H1 (cell line): ENCODE data around the gene CSF2. TPM values are rescaled to one million over a fixed set of nuclear protein-coding genes. Genes with fewer than 3 reads are reported as not detected.

ENCODE experiments used
- CTCF ChIA-PET: fragments of 300-600 bp; sonication (Branson Sonifier 250); formaldehyde crosslinking; loops from one replicate; lab custom pipeline; 2021; ENCODE audit not compliant: partially characterized antibody; lab: Charles Lee
- POLR2A ChIA-PET: fragments of 300-600 bp; sonication (Branson Sonifier 250); formaldehyde crosslinking; loops from one replicate; lab custom pipeline; 2021; ENCODE audit warnings: inconsistent platforms; ENCODE audit not compliant: partially characterized antibody; lab: Charles Lee
- DNase-seq, 2 experiments: peaks; one replicate each; pipeline versions ENCODE4 v3.0.0 to v3.0.0-alpha.2; 2010 to 2022; ENCODE audit warnings: low spot score in 2 of 2, low read depth in 1 of 2, mixed read lengths in 1 of 2
- FAIRE-seq: peaks from 2 replicates; lab custom pipeline; 2011; peaks lifted over from hg19 to GRCh38; lab: Jason Lieb, UNC
- H2AFZ ChIP-seq: 2 replicates; pipeline ENCODE4 v1.8.1; 2012; ENCODE audit warnings: low read length, inconsistent platforms
- H2AK5ac ChIP-seq: 2 replicates; pipeline ENCODE4 v1.6.1; 2013; ENCODE audit warnings: low read depth, low read length
- H2BK120ac ChIP-seq: replicated peaks from 2 replicates; pipeline ENCODE3; 2013; ENCODE audit warnings: low read depth, low read length, inconsistent platforms
- H2BK12ac ChIP-seq: 2 replicates; pipeline ENCODE4 v1.6.1; 2013; ENCODE audit warnings: low read depth, low read length
- H2BK15ac ChIP-seq: 2 replicates; pipeline ENCODE4 v1.6.1; 2013; ENCODE audit warnings: low read length
- H2BK20ac ChIP-seq: 2 replicates; pipeline ENCODE4 v1.6.1; 2013; ENCODE audit warnings: low read length
- H2BK5ac ChIP-seq: 2 replicates; pipeline ENCODE4 v1.6.1; 2013; ENCODE audit warnings: low read depth, low read length
- H3K14ac ChIP-seq: 2 replicates; pipeline ENCODE4 v1.6.1; 2013; ENCODE audit warnings: inconsistent platforms; ENCODE audit not compliant: insufficient read length
- H3K18ac ChIP-seq: 2 replicates; pipeline ENCODE4 v1.6.1; 2013; ENCODE audit warnings: low read length; ENCODE audit errors: extremely low read depth
- H3K23ac ChIP-seq: 2 replicates; pipeline ENCODE4 v1.6.1; 2013; ENCODE audit warnings: inconsistent platforms; ENCODE audit not compliant: insufficient read length
- H3K23me2 ChIP-seq: 2 replicates; pipeline ENCODE4 v1.6.1; 2013; ENCODE audit warnings: low read depth, low read length
- H3K27ac ChIP-seq: 2 replicates; pipeline ENCODE4 v1.6.1; 2011; ENCODE audit warnings: low read depth, low read length, inconsistent platforms
- H3K27me3 ChIP-seq, 4 experiments: replicated peaks in 1 of 4; 1 replicate in 1 of 4; 2 replicates in 3 of 4; pipeline versions ENCODE4 v1.6.1 to v1.8.1; 2011 to 2013; ENCODE audit warnings: low read length in 3 of 4, mild to moderate bottlenecking in 3 of 4, inconsistent platforms in 2 of 4, mixed read lengths in 2 of 4, moderate library complexity in 1 of 4; ENCODE audit not compliant: control insufficient read depth in 3 of 4, insufficient read depth in 3 of 4; ENCODE audit errors: extremely low read depth in 1 of 4
- H3K36me3 ChIP-seq, 4 experiments: 2 replicates each; pipeline versions ENCODE4 v1.6.1 to v1.8.1; 2011 to 2013; ENCODE audit warnings: mild to moderate bottlenecking in 4 of 4, low read length in 3 of 4, moderate library complexity in 2 of 4, control low read depth in 1 of 4, inconsistent platforms in 1 of 4; ENCODE audit not compliant: insufficient read depth in 4 of 4, control insufficient read depth in 2 of 4
- H3K4ac ChIP-seq: replicated peaks from 2 replicates; pipeline ENCODE3; 2013; ENCODE audit warnings: low read length, low read depth, mixed read lengths, inconsistent platforms; ENCODE audit not compliant: insufficient read length
- H3K4me1 ChIP-seq, 4 experiments: replicated peaks in 1 of 4; 1 replicate in 1 of 4; 2 replicates in 3 of 4; pipeline versions ENCODE4 v1.6.1 to v1.8.1; 2011 to 2013; ENCODE audit warnings: low read length in 3 of 4, inconsistent platforms in 2 of 4, mixed read lengths in 1 of 4; ENCODE audit not compliant: insufficient read depth in 4 of 4, control insufficient read depth in 3 of 4
- H3K4me2 ChIP-seq, 2 experiments: 2 replicates each; pipeline versions ENCODE4 v1.6.1 to v1.8.1; 2011 to 2013; ENCODE audit warnings: low read depth in 2 of 2, low read length in 2 of 2, control low read depth in 1 of 2, inconsistent platforms in 1 of 2, mild to moderate bottlenecking in 1 of 2; ENCODE audit not compliant: insufficient read depth in 1 of 2
- H3K4me3 ChIP-seq, 4 experiments: fragments of 200-600, 300-600 bp in 1 of 4; sonication (generic), shearing (Covaris generic), sonication (Bioruptor Twin) in 1 of 4; 2 replicates each; pipeline versions ENCODE4 v1.5.1 to v1.8.1; 2011 to 2016; ENCODE audit warnings: low read length in 4 of 4, low read depth in 3 of 4, control low read depth in 2 of 4, inconsistent platforms in 2 of 4, mild to moderate bottlenecking in 2 of 4, mixed read lengths in 1 of 4, moderate library complexity in 1 of 4; ENCODE audit not compliant: insufficient read depth in 2 of 4; ENCODE audit errors: extremely low read depth in 1 of 4
- H3K56ac ChIP-seq: replicated peaks from 2 replicates; pipeline ENCODE3; 2013; ENCODE audit warnings: low read depth, mild to moderate bottlenecking, mixed read lengths, low read length, inconsistent platforms; ENCODE audit not compliant: insufficient read length
- H3K79me1 ChIP-seq: 2 replicates; pipeline ENCODE4 v1.6.1; 2013; ENCODE audit warnings: low read depth, low read length, control low read depth
- H3K79me2 ChIP-seq, 2 experiments: 2 replicates each; pipeline versions ENCODE4 v1.6.1 to v1.8.1; 2012 to 2013; ENCODE audit warnings: low read length in 2 of 2, mild to moderate bottlenecking in 2 of 2, inconsistent platforms in 1 of 2; ENCODE audit not compliant: insufficient read depth in 2 of 2, control insufficient read depth in 1 of 2
- H3K9ac ChIP-seq, 4 experiments: replicated peaks in 1 of 4; 1 replicate in 1 of 4; 2 replicates in 3 of 4; pipeline versions ENCODE4 v1.6.1 to v1.8.1; 2011 to 2013; ENCODE audit warnings: low read depth in 3 of 4, low read length in 3 of 4, control low read depth in 2 of 4, mild to moderate bottlenecking in 2 of 4, moderate library complexity in 2 of 4, inconsistent platforms in 1 of 4; ENCODE audit errors: extremely low read depth in 1 of 4
- H3K9me3 ChIP-seq, 2 experiments: 2 replicates each; pipeline versions ENCODE4 v1.6.1 to v1.8.1; 2012 to 2013; ENCODE audit warnings: mild to moderate bottlenecking in 2 of 2, moderate library complexity in 2 of 2, control low read depth in 1 of 2, inconsistent platforms in 1 of 2, low read depth in 1 of 2, low read length in 1 of 2, mixed read lengths in 1 of 2; ENCODE audit not compliant: insufficient read depth in 2 of 2
- H4K20me1 ChIP-seq, 2 experiments: replicated peaks in 1 of 2; 2 replicates each; pipeline versions ENCODE3 to v1.8.1; 2011 to 2013; ENCODE audit warnings: inconsistent platforms in 2 of 2, low read length in 2 of 2, mild to moderate bottlenecking in 1 of 2; ENCODE audit not compliant: insufficient read depth in 2 of 2, control insufficient read depth in 1 of 2
- H4K5ac ChIP-seq: 2 replicates; pipeline ENCODE4 v1.6.1; 2013; ENCODE audit warnings: low read length, low read depth, mixed read lengths, inconsistent platforms; ENCODE audit not compliant: insufficient read length
- H4K8ac ChIP-seq: 2 replicates; pipeline ENCODE4 v1.8.0; 2013; ENCODE audit warnings: mild to moderate bottlenecking, moderate library complexity, low read length, inconsistent platforms; ENCODE audit not compliant: insufficient read depth; ENCODE audit errors: extremely low read depth
- H4K91ac ChIP-seq: replicated peaks from 2 replicates; pipeline ENCODE3; 2013; ENCODE audit warnings: low read length, mixed read lengths, inconsistent platforms; ENCODE audit not compliant: insufficient read length
- CEBPB ChIP-seq: IDR thresholded peaks from 2 replicates; pipeline ENCODE4 v1.6.1; 2012; ENCODE audit warnings: low read depth, low read length
- POLR2AphosphoS5 ChIP-seq: IDR thresholded peaks from 2 replicates; pipeline ENCODE4 v1.6.1; 2011; ENCODE audit warnings: low read depth, low read length
- WGBS, 2 experiments: shearing (Covaris generic) in 1 of 2; methylation state at CpG; one replicate each; pipeline versions ENCODE4 v1.1.6 to v1.1.7; 2013 to 2015; ENCODE audit warnings: low lambda C conversion rate in 2 of 2, mixed read lengths in 2 of 2, inconsistent platforms in 1 of 2, low coverage in 1 of 2, missing lambda C conversion rate in 1 of 2; ENCODE audit not compliant: insufficient replicate concordance in 2 of 2, insufficient coverage in 1 of 2, insufficient read length in 1 of 2; ENCODE audit errors: extremely low coverage in 1 of 2, missing lambda C conversion rate in 1 of 2; 5-methylcytosine and 5-hydroxymethylcytosine counted together
- polyA plus RNA-seq, 7 experiments: library from polyadenylated mRNA; depleted of rRNA in 3 of 7; stranded (reverse) in 5 of 7; unstranded in 2 of 7; fragments of >200 nt in 5 of 7; fragments of 200-250 nt in 2 of 7; gene quantifications; 1 replicate in 5 of 7; 2 replicates in 1 of 7; 4 replicates in 1 of 7; pipeline versions ENCODE4 v1.2.1 to v1.2.3, GENCODE V29; 2011 to 2013; ENCODE audit warnings: missing spikeins in 2 of 7, mixed read lengths in 2 of 7
- total RNA-seq: library from RNA; stranded (reverse); fragmentation: NEBNext Ultra II Directional; extraction: Animal tissue kit (Norgen Biotek cat#: 25700); gene quantifications from 2 replicates; pipeline ENCODE4 v1.2.1, GENCODE V29; 2021

The CSF2 gene
- total and polyA plus RNA-seq, 2 of the 8 experiments (the other 6 are each of a cell fraction or from before 2014, with no cell fraction given) = not detected

GRCh38 chr5:132067941-132068808 lies 5.4 kb upstream of the CSF2 start:
- DNase-seq = no peak
- no peaks in the 10 kb centered on the region for H3K27me3 ChIP-seq
- TF ChIP-seq CEBPB = no peak
- TF ChIP-seq POLR2AphosphoS5 = no peak
- no peaks in the 10 kb centered on the region for H3K9me3 ChIP-seq
- no peaks in the 10 kb centered on the region for H3K79me1 ChIP-seq
- no peak overlapping the region for H2AK5ac ChIP-seq
- POLR2A ChIA-PET = no interaction called here
- 0 out of 2 replicates have a peak overlapping the region, but pooled peaks have one; percentile 9 for H4K8ac ChIP-seq
- H3K4ac ChIP-seq = no peak overlapping the region
- no peak overlapping the region for H3K27ac ChIP-seq
- H3K9ac ChIP-seq = no peak overlapping the region
- H2BK20ac ChIP-seq = no peak overlapping the region
- no peaks in the 10 kb centered on the region for H3K79me2 ChIP-seq
- no peak overlapping the region for H2BK15ac ChIP-seq
- no peak overlapping the region for H4K5ac ChIP-seq
- no peak overlapping the region for H3K14ac ChIP-seq
- no peak overlapping the region for H2AFZ ChIP-seq
- no peaks in the 10 kb centered on the region for H4K20me1 ChIP-seq
- H2BK12ac ChIP-seq = no peak overlapping the region
- no peak overlapping the region for H3K18ac ChIP-seq
- no peaks in the 10 kb centered on the region for H3K36me3 ChIP-seq
- H3K56ac ChIP-seq = no peak overlapping the region
- no peaks in the 10 kb centered on the region for H3K23me2 ChIP-seq
- H3K4me3 ChIP-seq = no peak overlapping the region
- no peak overlapping the region for H2BK5ac ChIP-seq
- no peak overlapping the region for H4K91ac ChIP-seq
- CTCF ChIA-PET = interaction anchor here (6.3 to 6.5 kb wide), 2 partner anchors 112 to 171 kb away, joined by 35 to 42 read pairs; no protein-coding TSS in a partner anchor
- FAIRE-seq = no peak
- no peak overlapping the region for H3K4me2 ChIP-seq
- 94% methylated on average over 13 of the region's 13 CpGs; no CpG with 5 or more reads in 1 of the 2 experiments for WGBS, 2 experiments
- no peak overlapping the region for H2BK120ac ChIP-seq
- no peak overlapping the region for H3K23ac ChIP-seq
- no peaks in the 10 kb centered on the region; a peak in 1 of 7 replicates for H3K4me1 ChIP-seq
